ENCODE results near the gene ELP1. TPM values are rescaled to one million over a fixed set of nuclear protein-coding genes. Genes with fewer than 3 reads are reported as not detected.

The ELP1 gene
- total RNA-seq, 1 experiment from 2014 or later: 27.9 TPM

GRCh38 chr9:108831496-108832178 lies 102.3 kb downstream of the ELP1 start (continued):
- no peak for TF ChIP-seq ARID4B (CRISPR knock-in tag; IDR thresholded peaks at IDR 0.05; ENCODE audit: borderline replicate concordance)
- no peak for TF ChIP-seq PREB (CRISPR knock-in tag; IDR thresholded peaks at IDR 0.05; ENCODE audit: borderline replicate concordance)
- no peak for TF ChIP-seq FOXJ3 (CRISPR knock-in tag; IDR thresholded peaks at IDR 0.05; ENCODE audit: borderline replicate concordance)
- no peak for TF ChIP-seq NFATC4 (CRISPR knock-in tag; IDR thresholded peaks at IDR 0.05)
- no peak for TF ChIP-seq CREB1 (CRISPR knock-in tag; IDR thresholded peaks at IDR 0.05)
- no peak for TF ChIP-seq ZNF263 (CRISPR knock-in tag; IDR thresholded peaks at IDR 0.05; ENCODE audit: low read depth)
- TF ChIP-seq ZBTB21 (CRISPR knock-in tag; IDR thresholded peaks at IDR 0.05; ENCODE audit: borderline replicate concordance): no peak
- no peak for TF ChIP-seq IRF2 (CRISPR knock-in tag; IDR thresholded peaks at IDR 0.05; ENCODE audit: borderline replicate concordance, low read depth)
- no peak for TF ChIP-seq NFE2L1 (CRISPR knock-in tag; IDR thresholded peaks at IDR 0.05)
- TF ChIP-seq ZNF138 (CRISPR knock-in tag; conservative IDR thresholded peaks at IDR 0.05): no peak
- no peak for TF ChIP-seq SOX15 (CRISPR knock-in tag; IDR thresholded peaks at IDR 0.05)
- no peak for TF ChIP-seq ERG (CRISPR knock-in tag; IDR thresholded peaks at IDR 0.05)
- no peak for TF ChIP-seq FOXK1 (CRISPR knock-in tag; IDR thresholded peaks at IDR 0.05)

GRCh38 chr9:108830272-108830671 lies 103.7 kb downstream of the ELP1 start:
- Mint-ChIP-seq H3K27me3 (ENCODE audit: low read depth) (no peaks in the 10 kb centered on the region), H3K9me3 (peaks cover 12% of the 10 kb centered on the region), H3K4me1 (no peaks in the 10 kb centered on the region; the same call in 1 of the 2 replicates), H3K27ac (no peak overlapping the region), H3K36me3 (peaks cover 6% of the 10 kb centered on the region), H3K4me3 (no peak overlapping the region)
- CTCF ChIA-PET: interaction anchor here (0.6 kb wide), 2 partner anchors 436 to 641 kb away, joined by 3 read pairs; no protein-coding TSS in a partner anchor
- no peak for DNase-seq (ENCODE audit: low spot score)
- POLR2A ChIA-PET: no interaction called here
- ATAC-seq: no peak
- TF ChIP-seq SP1 (CRISPR knock-in tag; conservative IDR thresholded peaks at IDR 0.05): no peak
- TF ChIP-seq ELF4 (CRISPR knock-in tag; IDR thresholded peaks at IDR 0.05; ENCODE audit: low read depth): no peak
- TF ChIP-seq ATF2 (CRISPR knock-in tag; IDR thresholded peaks at IDR 0.05; ENCODE audit: borderline replicate concordance, low read depth): no peak
- TF ChIP-seq RELA (CRISPR knock-in tag; IDR thresholded peaks at IDR 0.05; ENCODE audit: borderline replicate concordance): no peak
- TF ChIP-seq GABPB1 (CRISPR knock-in tag; IDR thresholded peaks at IDR 0.05): no peak
- TF ChIP-seq GTF2I (CRISPR knock-in tag; conservative IDR thresholded peaks at IDR 0.05): no peak
- TF ChIP-seq NR2C2 (CRISPR knock-in tag; IDR thresholded peaks at IDR 0.05): no peak
- TF ChIP-seq ATF3 (CRISPR knock-in tag; conservative IDR thresholded peaks at IDR 0.05): no peak
- no peak for TF ChIP-seq ZBTB21 (CRISPR knock-in tag; IDR thresholded peaks at IDR 0.05; ENCODE audit: borderline replicate concordance)
- TF ChIP-seq FOXP4 (CRISPR knock-in tag; IDR thresholded peaks at IDR 0.05): no peak
- no peak for TF ChIP-seq PRDM15 (CRISPR knock-in tag; IDR thresholded peaks at IDR 0.05)

All from WTC11 (cell line).